Smooth muscle cell (in vitro differentiated cells): ENCODE results near the gene VDR. TPM values are rescaled to one million over a fixed set of nuclear protein-coding genes. Genes with fewer than 3 reads are reported as not detected.

Experiments
- DNase-seq: peaks from one replicate; lab custom pipeline; 2025; ENCODE audit not compliant: unreplicated experiment; lab: John Stamatoyannopoulos, UW
- H2AFZ ChIP-seq: fragments of 200-600 bp; sonication (generic); 2 replicates; pipeline ENCODE4 v1.6.0; 2016; ENCODE audit warnings: antibody characterized with exemption, low read depth, mild to moderate bottlenecking
- H3F3A ChIP-seq: fragments of 200-600 bp; sonication (generic); 2 replicates; pipeline ENCODE4 v1.6.0; 2017; ENCODE audit warnings: antibody characterized with exemption, low read depth
- H3K27ac ChIP-seq: fragments of 200-600 bp; sonication (generic); 2 replicates; pipeline ENCODE4 v1.5.1; 2016; ENCODE audit warnings: low read depth, mild to moderate bottlenecking
- H3K27me3 ChIP-seq: fragments of 200-600 bp; sonication (generic); 2 replicates; pipeline ENCODE4 v1.6.1; 2016; ENCODE audit warnings: low read depth, mild to moderate bottlenecking
- H3K36me3 ChIP-seq: fragments of 200-600 bp; sonication (generic); 2 replicates; pipeline ENCODE4 v1.5.1; 2016; ENCODE audit warnings: low read depth
- H3K4me1 ChIP-seq: fragments of 200-600 bp; sonication (generic); 2 replicates; pipeline ENCODE4 v1.5.1; 2016; ENCODE audit warnings: low read depth
- H3K4me2 ChIP-seq: fragments of 200-600 bp; sonication (generic); 2 replicates; pipeline ENCODE4 v1.6.0; 2016; ENCODE audit warnings: mild to moderate bottlenecking
- H3K4me3 ChIP-seq: fragments of 200-600 bp; sonication (generic); 2 replicates; pipeline ENCODE4 v1.5.1; 2016; ENCODE audit warnings: mild to moderate bottlenecking
- H3K79me2 ChIP-seq: fragments of 200-600 bp; sonication (generic); 2 replicates; pipeline ENCODE4 v1.6.0; 2016; ENCODE audit warnings: low read depth, mild to moderate bottlenecking
- H3K9ac ChIP-seq: fragments of 200-600 bp; sonication (generic); 2 replicates; pipeline ENCODE4 v1.6.0; 2016; ENCODE audit warnings: low read depth
- H3K9me3 ChIP-seq: fragments of 200-600 bp; sonication (generic); replicated peaks from 2 replicates; pipeline ENCODE4 v1.5.1; 2016; ENCODE audit warnings: low read depth
- H4K20me1 ChIP-seq: fragments of 200-600 bp; sonication (generic); 2 replicates; pipeline ENCODE4 v1.6.0; 2016; ENCODE audit warnings: low read depth
- WGBS: methylation state at CpG from one replicate; pipeline ENCODE4 v1.1.7; 2016; ENCODE audit warnings: low lambda C conversion rate; 5-methylcytosine and 5-hydroxymethylcytosine counted together
- polyA plus RNA-seq: library from polyadenylated mRNA; unstranded; fragments of >200 nt; fragmentation: Nextera tagmentation; extraction: Ambion mirVana; gene quantifications from 2 replicates; pipeline ENCODE4 v1.2.1, GENCODE V29; 2016
- total RNA-seq: library from RNA; depleted of rRNA; stranded (reverse); fragments of >200 nt; gene quantifications from 2 replicates; pipeline ENCODE4 v1.2.3, GENCODE V29; 2014
- TF ChIP-seq, protein P1 (sequence below): fragments of 200-600 bp; sonication (generic); IDR thresholded peaks from 2 replicates; pipeline ENCODE4 v1.5.1; 2017; ENCODE audit warnings: borderline replicate concordance, mild to moderate bottlenecking, antibody characterized with exemption; ENCODE audit not compliant: insufficient read depth, poor library complexity, severe bottlenecking

Gene VDR
- total and polyA plus RNA-seq, 2 experiments from 2014 or later = 8.0 to 16.5 TPM

DNA sequence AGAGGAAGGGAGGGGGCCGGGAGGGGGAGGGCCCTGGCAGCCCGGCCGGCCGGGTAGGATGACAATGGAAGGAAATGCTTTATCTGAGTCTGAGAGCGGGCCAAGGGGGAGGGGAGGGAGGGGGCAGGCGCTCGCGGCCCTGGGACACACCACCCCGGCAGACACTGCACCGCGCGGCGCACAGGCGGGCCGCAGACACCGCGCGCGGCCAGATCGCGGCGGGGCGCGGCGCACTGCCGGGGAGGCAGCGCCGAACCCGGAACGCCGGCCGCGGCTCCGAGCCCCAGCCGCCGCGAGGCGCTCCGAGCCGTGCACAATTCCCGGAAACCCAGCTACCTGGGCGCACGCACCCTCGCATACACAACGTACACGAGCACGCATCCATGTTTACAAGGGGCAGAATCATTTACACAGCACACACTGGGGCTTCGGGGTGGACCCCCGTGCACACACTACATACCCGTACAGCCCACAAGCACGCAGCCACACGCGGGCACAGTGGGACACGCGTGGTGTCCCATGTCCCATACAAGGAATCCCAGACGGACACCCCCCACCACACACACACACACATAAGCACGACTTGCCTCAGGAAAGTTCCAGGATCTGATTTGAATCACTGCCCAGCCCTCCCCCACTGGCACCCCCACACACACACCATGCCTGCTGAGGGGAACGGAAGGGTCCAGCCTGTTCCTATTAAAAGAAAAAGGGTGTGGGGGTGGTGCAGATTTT lies 84.7 kb downstream of the VDR start, which contains the start of gene HDAC7:
TSS of gene HDAC7 (minus strand) at position 8 of the 735 bp plus-strand sequence. CDS start 118 bp downstream, outside the sequence.
- H2AFZ ChIP-seq = peak within 1 kb of the TSS; percentile 6
- peak within 1 kb of the TSS; percentile 76 for H3K4me3 ChIP-seq
- no peaks in the 10 kb centered on the region for H3K9me3 ChIP-seq
- peak within 1 kb of the TSS; percentile 97 for H3K27ac ChIP-seq
- peaks cover 40% of the 10 kb centered on the region for H3K4me1 ChIP-seq
- H3K9ac ChIP-seq = peak within 1 kb of the TSS; percentile 91
- peak; percentile 62 for DNase-seq
- peaks cover 47% of the 10 kb centered on the region for H3K79me2 ChIP-seq
- TF ChIP-seq, protein P1, sequence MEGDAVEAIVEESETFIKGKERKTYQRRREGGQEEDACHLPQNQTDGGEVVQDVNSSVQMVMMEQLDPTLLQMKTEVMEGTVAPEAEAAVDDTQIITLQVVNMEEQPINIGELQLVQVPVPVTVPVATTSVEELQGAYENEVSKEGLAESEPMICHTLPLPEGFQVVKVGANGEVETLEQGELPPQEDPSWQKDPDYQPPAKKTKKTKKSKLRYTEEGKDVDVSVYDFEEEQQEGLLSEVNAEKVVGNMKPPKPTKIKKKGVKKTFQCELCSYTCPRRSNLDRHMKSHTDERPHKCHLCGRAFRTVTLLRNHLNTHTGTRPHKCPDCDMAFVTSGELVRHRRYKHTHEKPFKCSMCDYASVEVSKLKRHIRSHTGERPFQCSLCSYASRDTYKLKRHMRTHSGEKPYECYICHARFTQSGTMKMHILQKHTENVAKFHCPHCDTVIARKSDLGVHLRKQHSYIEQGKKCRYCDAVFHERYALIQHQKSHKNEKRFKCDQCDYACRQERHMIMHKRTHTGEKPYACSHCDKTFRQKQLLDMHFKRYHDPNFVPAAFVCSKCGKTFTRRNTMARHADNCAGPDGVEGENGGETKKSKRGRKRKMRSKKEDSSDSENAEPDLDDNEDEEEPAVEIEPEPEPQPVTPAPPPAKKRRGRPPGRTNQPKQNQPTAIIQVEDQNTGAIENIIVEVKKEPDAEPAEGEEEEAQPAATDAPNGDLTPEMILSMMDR = no peak
- peaks cover 34% of the 10 kb centered on the region for H4K20me1 ChIP-seq
- peak within 1 kb of the TSS; percentile 96 for H3K4me2 ChIP-seq
- peaks cover 29% of the 10 kb centered on the region for H3F3A ChIP-seq
- no peaks in the 10 kb centered on the region for H3K36me3 ChIP-seq
- under 1% methylated on average over 23 of the region's 58 CpGs for WGBS
- H3K27me3 ChIP-seq = no peaks in the 10 kb centered on the region

DNA sequence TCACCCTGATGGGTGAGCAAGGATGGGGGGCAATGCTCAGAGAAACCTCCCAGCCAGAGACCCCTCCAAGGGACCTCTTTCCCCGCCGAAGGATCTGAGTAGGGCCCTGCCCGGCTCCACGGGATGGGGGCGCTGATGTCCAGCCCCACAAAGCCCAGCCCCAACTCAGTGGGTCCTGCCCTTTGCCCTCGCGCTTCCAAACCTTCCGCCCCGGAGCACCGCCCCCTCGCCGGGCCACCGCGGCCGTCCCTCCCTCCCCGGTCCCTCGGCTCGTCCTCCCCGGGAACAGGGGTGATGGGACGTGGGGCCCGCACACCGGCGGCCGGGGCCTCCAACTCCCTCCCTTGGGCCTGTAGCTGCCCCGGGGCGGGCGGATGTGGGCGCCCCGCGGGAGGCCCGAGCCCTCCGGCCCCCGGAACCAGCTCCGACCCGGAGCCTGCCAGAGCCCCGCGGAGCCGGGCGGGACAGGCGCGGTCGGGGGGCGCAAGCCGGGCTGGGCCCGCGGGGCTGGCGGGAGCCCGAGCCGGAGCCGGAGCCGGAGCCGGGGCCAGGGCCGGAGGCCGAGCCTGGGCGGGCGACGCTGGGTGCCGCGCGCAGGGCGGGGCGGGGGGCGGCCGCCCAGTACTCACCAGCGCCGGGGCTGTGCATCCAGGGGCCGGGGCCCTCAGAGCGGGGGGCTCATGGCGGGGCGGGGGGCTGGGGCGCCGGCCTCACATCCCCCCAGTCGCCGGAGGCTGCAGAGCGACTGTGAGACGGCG lies 85.5 kb downstream of the VDR start:
- Histone ChIP-seq H3K27ac (peak overlapping the region; percentile 97), H3K4me3 (peak overlapping the region; percentile 76), H3K27me3 (no peaks in the 10 kb centered on the region), H3K9me3 (no peaks in the 10 kb centered on the region), H4K20me1 (peaks cover 38% of the 10 kb centered on the region), H3K36me3 (no peaks in the 10 kb centered on the region), H3F3A (peaks cover 29% of the 10 kb centered on the region), H2AFZ (no peak overlapping the region), H3K9ac (peak overlapping the region; percentile 91), H3K4me2 (peak overlapping the region; percentile 96), H3K79me2 (peaks cover 54% of the 10 kb centered on the region), H3K4me1 (peaks cover 40% of the 10 kb centered on the region)
- DNase-seq = no peak
- TF ChIP-seq, protein P1 = peak; percentile 3
- 0% methylated on average over 21 of the region's 77 CpGs for WGBS

DNA sequence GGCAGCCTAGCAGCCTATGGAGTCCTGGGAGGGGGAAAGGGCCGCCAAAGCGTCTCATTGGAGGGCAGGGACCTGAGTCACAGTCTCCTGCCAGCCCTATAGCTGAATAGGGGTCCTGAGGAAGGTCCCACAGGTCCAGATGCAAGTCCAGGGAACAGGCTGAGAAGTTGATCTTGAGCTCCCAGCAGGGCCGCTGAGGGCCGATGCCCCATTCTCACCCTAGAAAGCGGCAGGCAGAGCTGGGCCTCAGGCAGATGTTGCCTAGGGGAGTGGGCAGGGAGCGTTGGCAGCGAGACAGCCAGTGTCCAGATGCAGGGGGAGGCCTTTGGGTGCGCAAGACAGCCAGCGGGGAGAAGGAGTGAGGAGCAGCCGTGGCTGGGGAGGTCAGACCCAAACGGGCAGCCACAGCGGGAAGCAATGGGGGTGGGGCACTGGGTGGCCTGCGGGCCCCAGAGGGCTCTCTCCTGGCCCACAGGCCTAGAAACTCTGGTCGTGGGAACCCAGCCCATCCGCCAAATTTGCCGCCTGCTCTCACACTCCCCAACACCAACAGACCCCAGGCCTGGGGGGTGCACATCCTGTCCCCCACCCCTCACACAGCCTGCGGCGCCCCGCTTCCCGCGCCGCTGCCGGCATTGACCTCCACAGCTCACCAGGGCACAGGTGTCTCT lies 86.2 kb downstream of the VDR start:
- Histone ChIP-seq H3K36me3 (no peaks in the 10 kb centered on the region), H3K27ac (peak overlapping the region; percentile 97), H3K27me3 (no peaks in the 10 kb centered on the region), H3F3A (peaks cover 34% of the 10 kb centered on the region), H3K4me1 (peaks cover 45% of the 10 kb centered on the region), H3K4me3 (peak overlapping the region; percentile 76), H4K20me1 (peaks cover 38% of the 10 kb centered on the region), H3K9ac (peak overlapping the region; percentile 78), H3K4me2 (peak overlapping the region; percentile 96), H3K79me2 (peaks cover 60% of the 10 kb centered on the region), H2AFZ (no peak overlapping the region), H3K9me3 (no peaks in the 10 kb centered on the region)
- DNase-seq = no peak
- 22% methylated on average over 19 of the region's 23 CpGs for WGBS
- TF ChIP-seq, protein P1 = no peak
